WERI-Rb-1 (cell line): ENCODE data around the gene ANO4.

ENCODE experiments used
- DNase-seq: peaks from one replicate; pipeline ENCODE4 v3.0.0-alpha.2; 2020
- H3K27ac ChIP-seq: fragments of 250-450 bp; sonication (Bioruptor Pico); 2 replicates; pipeline ENCODE4 v1.5.1; 2020; ENCODE audit warnings: mild to moderate bottlenecking, moderate library complexity
- H3K27me3 ChIP-seq: fragments of 250-450 bp; sonication (Bioruptor Pico); 2 replicates; pipeline ENCODE4 v1.5.1; 2021; ENCODE audit warnings: mild to moderate bottlenecking, low read depth, moderate library complexity; ENCODE audit not compliant: insufficient read depth, severe bottlenecking
- H3K36me3 ChIP-seq: fragments of 250-450 bp; sonication (Bioruptor Pico); 2 replicates; pipeline ENCODE4 v1.5.1; 2020; ENCODE audit warnings: mild to moderate bottlenecking, moderate library complexity
- H3K4me3 ChIP-seq: 2 replicates; pipeline ENCODE4 v1.5.1; 2011; ENCODE audit warnings: low read depth, mild to moderate bottlenecking, control low read depth, low read length
- H3K9me3 ChIP-seq: fragments of 250-450 bp; sonication (Bioruptor Pico); 2 replicates; pipeline ENCODE4 v1.5.1; 2021; ENCODE audit warnings: mild to moderate bottlenecking, moderate library complexity; ENCODE audit not compliant: severe bottlenecking
- CTCF ChIP-seq: IDR thresholded peaks from 2 replicates; pipeline ENCODE4 v1.5.1; 2011; ENCODE audit warnings: low read depth, mild to moderate bottlenecking, control low read depth, inconsistent platforms, low read length

The ANO4 gene

DNA sequence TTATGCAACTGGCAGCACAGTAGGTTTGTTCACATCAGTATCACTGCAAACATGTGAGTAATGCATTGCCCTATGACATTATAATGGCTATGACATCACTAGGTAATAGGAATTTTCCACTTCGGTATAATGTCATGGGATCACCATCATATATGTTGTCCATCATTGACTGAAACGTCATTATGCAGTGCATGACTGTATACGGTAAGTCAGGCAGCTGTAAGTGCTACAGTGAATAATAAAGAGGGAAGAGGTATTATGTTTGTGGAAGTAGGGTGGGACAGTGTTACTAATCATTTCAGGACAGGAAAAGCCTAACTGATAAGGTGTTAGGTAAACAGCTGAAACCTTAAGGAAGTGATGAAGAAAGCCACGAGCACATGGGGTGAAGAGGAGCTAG, 68.1 kb downstream of the ANO4 start:
- DNase-seq, result no peak
- TF ChIP-seq CTCF, result no peak
- Histone ChIP-seq H3K9me3 (no peaks in the 10 kb centered on the region), H3K36me3 (no peaks in the 10 kb centered on the region), H3K27me3 (no peaks in the 10 kb centered on the region), H3K27ac (no peak overlapping the region), H3K4me3 (no peak overlapping the region)

DNA sequence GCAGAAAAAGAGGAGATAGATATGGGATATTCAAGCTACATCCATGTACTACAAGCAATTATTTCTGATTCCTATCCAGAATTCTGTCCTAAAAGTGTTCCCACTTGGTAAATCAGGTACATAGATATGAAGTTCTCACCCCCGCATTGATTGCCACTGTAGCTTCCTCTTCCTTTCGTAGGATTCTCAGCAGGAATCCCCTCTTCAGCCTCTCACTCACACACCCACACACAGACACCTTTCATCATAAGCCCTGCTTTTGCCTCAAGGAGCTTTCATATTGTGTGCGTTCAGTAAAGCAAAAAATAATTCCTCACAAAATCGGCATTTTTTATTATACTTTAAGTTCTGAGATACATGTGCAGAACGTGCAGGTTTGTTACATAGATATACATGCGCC, 69.8 kb downstream of the ANO4 start:
- no peak for TF ChIP-seq CTCF
- Histone ChIP-seq H3K36me3 (no peaks in the 10 kb centered on the region), H3K9me3 (no peaks in the 10 kb centered on the region), H3K27me3 (no peaks in the 10 kb centered on the region), H3K27ac (no peak overlapping the region), H3K4me3 (no peak overlapping the region)
- no peak for DNase-seq

DNA sequence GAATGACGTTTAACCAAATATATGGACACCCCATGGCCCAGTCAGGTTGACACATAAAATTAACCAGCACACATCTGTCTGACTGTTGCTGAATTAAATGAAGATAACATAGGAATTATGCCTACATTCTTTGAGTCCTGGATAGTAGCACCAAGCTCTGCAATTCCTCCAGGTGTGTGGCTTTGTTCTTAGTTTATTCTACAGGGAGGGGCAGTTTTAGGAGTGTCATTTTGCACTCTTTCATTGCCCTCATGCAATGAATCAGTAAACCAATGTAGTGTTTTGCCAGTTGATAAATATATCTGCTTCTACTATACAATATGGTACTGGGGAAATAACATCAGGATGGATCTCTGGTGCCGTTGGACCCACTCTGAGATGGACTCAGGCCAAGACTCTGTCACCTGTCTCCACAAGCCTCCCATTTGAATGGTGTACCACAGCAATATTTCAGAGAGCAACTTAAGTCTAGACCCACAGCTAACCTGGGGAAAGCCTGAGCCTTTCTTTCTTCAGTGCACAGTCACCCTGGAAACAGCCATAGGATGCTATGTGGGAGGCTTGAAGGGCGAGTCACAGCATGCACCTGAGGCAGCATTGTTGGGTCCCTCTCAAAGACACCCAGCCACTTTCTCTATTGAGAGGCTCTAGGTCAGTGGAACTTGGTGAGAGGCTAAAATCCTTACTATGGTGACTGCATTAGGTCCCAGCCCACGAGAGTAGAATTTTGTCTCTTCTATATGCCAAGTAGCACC, 73.2 kb downstream of the ANO4 start:
- Histone ChIP-seq H3K4me3 (no peak overlapping the region), H3K27me3 (no peaks in the 10 kb centered on the region), H3K27ac (no peak overlapping the region), H3K9me3 (no peaks in the 10 kb centered on the region), H3K36me3 (no peaks in the 10 kb centered on the region)
- DNase-seq, result no peak
- no peak for TF ChIP-seq CTCF

GRCh38 chr12:100868487-100868886, 73.9 kb downstream of the ANO4 start:
- DNase-seq, result no peak
- H3K4me3 ChIP-seq, result no peak overlapping the region
- no peak overlapping the region for H3K27ac ChIP-seq

GRCh38 chr12:100871195-100871734, 76.7 kb downstream of the ANO4 start:
- H3K4me3 ChIP-seq, result no peak overlapping the region
- no peak overlapping the region for H3K27ac ChIP-seq
- no peak for DNase-seq
- H3K27me3 ChIP-seq, result no peaks in the 10 kb centered on the region
- H3K36me3 ChIP-seq, result no peaks in the 10 kb centered on the region
- H3K9me3 ChIP-seq, result no peaks in the 10 kb centered on the region
- TF ChIP-seq CTCF, result no peak

More at GRCh38 chr12:100868487-100868886, 73.9 kb downstream of the ANO4 start:
- no peaks in the 10 kb centered on the region for H3K27me3 ChIP-seq
- TF ChIP-seq CTCF, result no peak
- no peaks in the 10 kb centered on the region for H3K36me3 ChIP-seq
- H3K9me3 ChIP-seq, result no peaks in the 10 kb centered on the region
